H4 (cell line): ENCODE measurements around the gene ARHGAP32. TPM values are rescaled to one million over a fixed set of nuclear protein-coding genes. Genes with fewer than 3 reads are reported as not detected.
"Not testable (repeated sequence)": the region's sequence is repeated elsewhere in the genome, so short reads cannot be mapped to it uniquely, and the experiment has no call there.

ENCODE experiments used
- DNase-seq: peaks from one replicate; pipeline ENCODE4 v3.0.0-alpha.2; 2015; ENCODE audit warnings: low spot score
- total RNA-seq: library from RNA; depleted of rRNA; stranded (reverse); fragments of >200 nt; shearing (Covaris generic); gene quantifications from 2 replicates; pipeline ENCODE4 v1.2.3, GENCODE V29; 2014

The ARHGAP32 gene
- total RNA-seq, 1 experiment from 2014 or later: 5.1 TPM

- no peak for DNase-seq
Measured at GRCh38 chr11:129202646-129203045, 10.5 kb upstream of the ARHGAP32 start.

- DNase-seq: no peak
Measured at GRCh38 chr11:129195682-129196081, 3.6 kb upstream of the ARHGAP32 start.

- no peak for DNase-seq
Measured at GRCh38 chr11:129191649-129192048, 476 bp downstream of the ARHGAP32 start.

GRCh38 chr11:129190087-129190486 is 2.0 kb downstream of the ARHGAP32 start:
- peak; percentile 27 for DNase-seq

- no peak for DNase-seq
Measured at GRCh38 chr11:129189646-129190045, 2.5 kb downstream of the ARHGAP32 start.

GRCh38 chr11:129185082-129185481 is 7.0 kb downstream of the ARHGAP32 start:
- not testable (repeated sequence) for DNase-seq

- DNase-seq: no peak
Measured at GRCh38 chr11:129184581-129184980, 7.5 kb downstream of the ARHGAP32 start.

- no peak for DNase-seq
Measured at GRCh38 chr11:129167315-129167714, 24.8 kb downstream of the ARHGAP32 start.

GRCh38 chr11:129163714-129164164 is 28.4 kb downstream of the ARHGAP32 start:
- no peak for DNase-seq

- not testable (repeated sequence) for DNase-seq
Measured at GRCh38 chr11:129157080-129157479, 35.0 kb downstream of the ARHGAP32 start.

- DNase-seq: no peak
Measured at GRCh38 chr11:129155745-129156144, 36.4 kb downstream of the ARHGAP32 start.

GRCh38 chr11:129148487-129148886 is 43.6 kb downstream of the ARHGAP32 start:
- no peak for DNase-seq

- no peak for DNase-seq
Measured at GRCh38 chr11:129146191-129146590, 45.9 kb downstream of the ARHGAP32 start.

GRCh38 chr11:129145276-129145675 is 46.8 kb downstream of the ARHGAP32 start:
- DNase-seq: no peak

GRCh38 chr11:129144256-129144655 is 47.9 kb downstream of the ARHGAP32 start:
- no peak for DNase-seq

GRCh38 chr11:129143335-129143734 is 48.8 kb downstream of the ARHGAP32 start:
- peak; percentile 97 for DNase-seq

GRCh38 chr11:129141748-129142523 is 50.2 kb downstream of the ARHGAP32 start:
- peak; percentile 21 for DNase-seq

- no peak for DNase-seq
Measured at GRCh38 chr11:129131316-129131715, 60.8 kb downstream of the ARHGAP32 start.

GRCh38 chr11:129128881-129129620 is 63.1 kb downstream of the ARHGAP32 start:
- DNase-seq: not testable (repeated sequence)

- DNase-seq: no peak
Measured at GRCh38 chr11:129119036-129119435, 73.1 kb downstream of the ARHGAP32 start.

- DNase-seq: peak; percentile 72
Measured at GRCh38 chr11:129117595-129118350, 74.4 kb downstream of the ARHGAP32 start.
